Endothelial cell of umbilical vein (primary cell): Measurements from ENCODE around the gene DIP2C. TPM values are rescaled to one million over a fixed set of nuclear protein-coding genes. Genes with fewer than 3 reads are reported as not detected.

Source experiments
- BruUV-seq: library from RNA; stranded (reverse); fragments of 400-500 nt; replicated peaks from 2 replicates; lab custom pipeline; 2021; lab: Mats Ljungman, UMichigan
- CTCF ChIA-PET: fragments of 300-600, 350-600 bp; sonication (Branson Sonifier 250); formaldehyde crosslinking; loops from one replicate; lab custom pipeline; 2021; ENCODE audit warnings: antibody characterized with exemption, inconsistent platforms; lab: Charles Lee
- POLR2A ChIA-PET: fragments of 300-600, 350-600 bp; sonication (Branson Sonifier 250); formaldehyde crosslinking; loops from one replicate; lab custom pipeline; 2021; ENCODE audit warnings: antibody characterized with exemption, inconsistent platforms; lab: Charles Lee
- DNase-seq: peaks from one replicate; pipeline ENCODE4 v3.0.0-alpha.2; 2011; ENCODE audit warnings: low read depth, low spot score
- FAIRE-seq: peaks from 2 replicates; lab custom pipeline; 2011; peaks lifted over from hg19 to GRCh38; lab: Jason Lieb, UNC
- H2AFZ ChIP-seq: 2 replicates; pipeline ENCODE4 v1.6.0; 2012; ENCODE audit warnings: low read depth, low read length, control low read depth, inconsistent platforms
- H3K27ac ChIP-seq: 2 replicates; pipeline ENCODE4 v1.5.1; 2011; ENCODE audit warnings: low read depth, mild to moderate bottlenecking, control low read depth, low read length, moderate library complexity; ENCODE audit not compliant: insufficient read depth
- H3K27me3 ChIP-seq, 2 experiments: 2 replicates each; pipeline versions ENCODE4 v1.6.0 to v1.6.1; 2011; ENCODE audit warnings: low read length in 2 of 2, mixed read lengths in 1 of 2; ENCODE audit not compliant: control insufficient read depth in 2 of 2, insufficient read depth in 2 of 2
- H3K36me3 ChIP-seq, 2 experiments: 2 replicates in 1 of 2; 3 replicates in 1 of 2; pipeline ENCODE4 v1.5.1; 2011; ENCODE audit warnings: low read length in 2 of 2, mild to moderate bottlenecking in 1 of 2, moderate library complexity in 1 of 2; ENCODE audit not compliant: control insufficient read depth in 2 of 2, insufficient read depth in 2 of 2; ENCODE audit errors: extremely low read depth in 1 of 2
- H3K4me1 ChIP-seq: 3 replicates; pipeline ENCODE4 v1.5.1; 2011; ENCODE audit warnings: mild to moderate bottlenecking, low read length; ENCODE audit not compliant: control insufficient read depth, insufficient read depth; ENCODE audit errors: extremely low read depth
- H3K4me2 ChIP-seq: 2 replicates; pipeline ENCODE4 v1.6.1; 2011; ENCODE audit warnings: low read length, control low read depth, mixed read lengths; ENCODE audit not compliant: insufficient read depth
- H3K4me3 ChIP-seq, 3 experiments: fragments of 200-600 bp in 1 of 3; sonication (generic), shearing (Covaris generic) in 1 of 3; replicated peaks in 1 of 3; 2 replicates each; pipeline ENCODE4 v1.5.1; 2011 to 2016; ENCODE audit warnings: control low read depth in 3 of 3, low read length in 3 of 3, mild to moderate bottlenecking in 2 of 3, inconsistent platforms in 1 of 3, low read depth in 1 of 3, moderate library complexity in 1 of 3; ENCODE audit not compliant: insufficient read depth in 1 of 3
- H3K79me2 ChIP-seq: 2 replicates; pipeline ENCODE4 v1.6.0; 2012; ENCODE audit warnings: low read length, inconsistent platforms; ENCODE audit not compliant: control insufficient read depth, insufficient read depth
- H3K9ac ChIP-seq: replicated peaks from 2 replicates; pipeline ENCODE3; 2011; ENCODE audit warnings: low read length, control low read depth; ENCODE audit not compliant: insufficient read depth; ENCODE audit errors: extremely low read depth
- H3K9me1 ChIP-seq: replicated peaks from 3 replicates; pipeline ENCODE4 v1.6.0; 2011; ENCODE audit warnings: mild to moderate bottlenecking, low read length; ENCODE audit not compliant: control insufficient read depth, insufficient read depth; ENCODE audit errors: extremely low read depth
- H3K9me3 ChIP-seq: replicated peaks from 2 replicates; pipeline ENCODE4 v1.5.1; 2012; ENCODE audit warnings: low read length, inconsistent platforms; ENCODE audit not compliant: control insufficient read depth, insufficient read depth
- H4K20me1 ChIP-seq: replicated peaks from 2 replicates; pipeline ENCODE3; 2011; ENCODE audit warnings: mild to moderate bottlenecking, low read length; ENCODE audit not compliant: control insufficient read depth, insufficient read depth; ENCODE audit errors: extremely low read depth
- CTCF ChIP-seq, 2 donors: IDR thresholded peaks; 1 replicate in 1 of 2; 2 replicates in 1 of 2; pipeline ENCODE4 v1.5.1; 2011; ENCODE audit warnings: low read length in 2 of 2, mild to moderate bottlenecking in 2 of 2, moderate library complexity in 2 of 2, control low read depth in 1 of 2, inconsistent platforms in 1 of 2, low read depth in 1 of 2; ENCODE audit not compliant: insufficient read depth in 1 of 2; ENCODE audit errors: extremely low read depth in 1 of 2
- MAX ChIP-seq: IDR thresholded peaks from 2 replicates; pipeline ENCODE4 v1.6.1; 2011; ENCODE audit not compliant: insufficient read depth, insufficient read length
- MYC ChIP-seq: IDR thresholded peaks from one replicate; pipeline ENCODE4 v1.6.1; 2011; ENCODE audit warnings: mild to moderate bottlenecking, low read depth, low read length
- dilution Hi-C: fragments of 300-500 bp; cut with MboI; formaldehyde crosslinking; loops from one replicate; pipeline ENCODE4 v1.15.0; 2019; ENCODE audit warnings: low sequenced_read_pairs; ENCODE audit not compliant: extremely low pct_ligation_motif_present
- intact Hi-C: fragments of 100-400 bp; cut with micrococcal nuclease; formaldehyde crosslinking; loops from one replicate; pipeline ENCODE4 v1.10.0; 2022
- polyA plus RNA-seq, 4 experiments: library from polyadenylated mRNA; depleted of rRNA in 3 of 4; stranded (reverse) in 3 of 4; unstranded in 1 of 4; fragments of >200 nt; gene quantifications; 2 replicates each; pipeline versions ENCODE4 v1.2.1 to v1.2.3, GENCODE V29; 2011 to 2012; ENCODE audit warnings: missing spikeins in 1 of 4
- total RNA-seq: library from RNA; stranded (reverse); gene quantifications from 2 replicates; pipeline ENCODE4 v1.2.3, GENCODE V29; 2021

The DIP2C gene
- total and polyA plus RNA-seq, 2 donors (not counting 3 experiments of a cell fraction or from before 2014, with no cell fraction given) = 3.6 to 10.7 TPM

GRCh38 chr10:543131-543530 lies 146.3 kb downstream of the DIP2C start:
- no peaks in the 10 kb centered on the region for H3K79me2 ChIP-seq
- CTCF ChIA-PET = no interaction called here
- FAIRE-seq = no peak

More at GRCh38 chr10:543131-543530, 146.3 kb downstream of the DIP2C start:
- H3K4me3 ChIP-seq = no peak overlapping the region
- no peaks in the 10 kb centered on the region for H3K9me1 ChIP-seq
- BruUV-seq = no TSS peak
- H3K4me1 ChIP-seq = peaks cover 5% of the 10 kb centered on the region
- H3K4me2 ChIP-seq = no peak overlapping the region
- H3K36me3 ChIP-seq = no peaks in the 10 kb centered on the region
- DNase-seq = no peak
- no peak for TF ChIP-seq MAX
- no peak for TF ChIP-seq CTCF (IDR thresholded peaks at IDR 0.05; ENCODE audit: extremely low read depth in 1 of 2, insufficient read depth in 1 of 2, low read depth in 1 of 2, low read length in 2 of 2)
- TF ChIP-seq MYC = no peak
- intact Hi-C loops (no loop called here), dilution Hi-C loops (no loop called here)
- H3K9ac ChIP-seq = no peak overlapping the region
- H3K27me3 ChIP-seq = no peaks in the 10 kb centered on the region
- no peaks in the 10 kb centered on the region for H4K20me1 ChIP-seq
- no peaks in the 10 kb centered on the region for H3K9me3 ChIP-seq
- H3K27ac ChIP-seq = no peak overlapping the region
- no peak overlapping the region for H2AFZ ChIP-seq
- POLR2A ChIA-PET = no interaction called here
